DOHH2 (cell line): ENCODE results near the gene COL4A2.

ENCODE experiments used
- H3F3A ChIP-seq: fragments of 200-600 bp; sonication (generic), shearing (Covaris generic); 2 replicates; pipeline ENCODE4 v1.6.0; 2016; ENCODE audit warnings: antibody characterized with exemption, mild to moderate bottlenecking; ENCODE audit not compliant: control insufficient read depth, insufficient read depth
- H3K27ac ChIP-seq: fragments of 200-600 bp; sonication (generic); 2 replicates; pipeline ENCODE4 v1.5.1; 2014; ENCODE audit warnings: low read depth, mild to moderate bottlenecking, low read length, moderate library complexity
- H3K27me3 ChIP-seq: fragments of 200-600 bp; sonication (generic); 2 replicates; pipeline ENCODE4 v1.6.1; 2014; ENCODE audit warnings: mild to moderate bottlenecking, low read length, mixed read lengths; ENCODE audit not compliant: control insufficient read depth
- H3K36me3 ChIP-seq: fragments of 200-600 bp; sonication (generic); 2 replicates; pipeline ENCODE4 v1.6.1; 2014; ENCODE audit warnings: mild to moderate bottlenecking, low read length, moderate library complexity, mixed read lengths; ENCODE audit not compliant: control insufficient read depth
- H3K4me1 ChIP-seq: fragments of 200-600 bp; sonication (generic); 2 replicates; pipeline ENCODE4 v1.6.1; 2014; ENCODE audit warnings: mild to moderate bottlenecking, low read length, mixed read lengths; ENCODE audit not compliant: control insufficient read depth
- H3K4me2 ChIP-seq: fragments of 200-600 bp; sonication (generic); 2 replicates; pipeline ENCODE4 v1.6.0; 2014; ENCODE audit warnings: mild to moderate bottlenecking, low read length, moderate library complexity
- H3K4me3 ChIP-seq: fragments of 200-600 bp; sonication (generic); 2 replicates; pipeline ENCODE4 v1.5.1; 2014; ENCODE audit warnings: mild to moderate bottlenecking, low read length, mixed read lengths
- H3K79me2 ChIP-seq: fragments of 200-600 bp; sonication (generic); 2 replicates; pipeline ENCODE4 v1.6.1; 2014; ENCODE audit warnings: mild to moderate bottlenecking, low read length, mixed read lengths; ENCODE audit not compliant: control insufficient read depth
- H3K9me2 ChIP-seq: fragments of 200-600 bp; sonication (generic); replicated peaks from 2 replicates; pipeline ENCODE4 v1.6.1; 2014; ENCODE audit warnings: mild to moderate bottlenecking, low read length, mixed read lengths; ENCODE audit not compliant: control insufficient read depth
- H3K9me3 ChIP-seq: fragments of 200-600 bp; sonication (generic); 2 replicates; pipeline ENCODE4 v1.6.1; 2014; ENCODE audit warnings: antibody characterized with exemption, low read length, mixed read lengths; ENCODE audit not compliant: control insufficient read depth, insufficient read depth
- H4K20me1 ChIP-seq: fragments of 200-600 bp; sonication (generic); 2 replicates; pipeline ENCODE4 v1.6.0; 2014; ENCODE audit warnings: low read depth, mild to moderate bottlenecking, antibody characterized with exemption, low read length, moderate library complexity; ENCODE audit not compliant: control insufficient read depth, insufficient read depth
- EZH2phosphoT487 ChIP-seq: fragments of 200-600 bp; sonication (generic); IDR thresholded peaks from 2 replicates; pipeline ENCODE4 v1.6.1; 2017; ENCODE audit warnings: borderline replicate concordance, mild to moderate bottlenecking, antibody characterized with exemption, low read length, moderate library complexity, mixed read lengths
- TF ChIP-seq, protein P1 (sequence below): fragments of 200-600 bp; sonication (generic); IDR thresholded peaks from one replicate; pipeline ENCODE4 v1.5.1; 2014; ENCODE audit warnings: antibody characterized with exemption, mild to moderate bottlenecking, low read depth, low read length; ENCODE audit not compliant: poor library complexity, severe bottlenecking

The COL4A2 gene

DNA sequence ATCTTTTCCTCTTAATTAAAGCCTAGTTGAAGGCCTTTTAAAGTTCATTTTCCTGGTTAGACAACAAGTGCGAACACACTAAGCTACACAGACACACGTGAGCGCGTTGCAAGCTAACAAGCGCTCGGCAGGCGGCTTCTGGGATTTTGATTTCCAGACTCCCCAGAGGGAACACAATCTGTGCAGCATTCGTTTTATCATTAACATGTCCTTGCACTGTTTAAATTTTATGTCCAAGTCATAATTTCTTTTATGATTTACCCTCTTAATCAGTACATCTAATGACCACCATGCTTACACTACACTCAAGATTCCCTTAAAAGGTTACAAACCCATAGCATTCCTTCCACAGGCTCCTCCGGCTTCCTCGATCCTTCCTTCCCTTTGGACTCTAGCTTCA is 16.9 kb upstream of the COL4A2 start:
- Histone ChIP-seq H3K27me3 (no peaks in the 10 kb centered on the region), H4K20me1 (no peaks in the 10 kb centered on the region), H3K4me2 (no peak overlapping the region), H3K36me3 (no peaks in the 10 kb centered on the region), H3K9me2 (no peaks in the 10 kb centered on the region), H3K79me2 (no peaks in the 10 kb centered on the region), H3K9me3 (no peaks in the 10 kb centered on the region), H3F3A (no peaks in the 10 kb centered on the region), H3K4me3 (no peak overlapping the region), H3K27ac (no peak overlapping the region), H3K4me1 (no peaks in the 10 kb centered on the region)
- no peak for TF ChIP-seq EZH2phosphoT487
- TF ChIP-seq, protein P1, sequence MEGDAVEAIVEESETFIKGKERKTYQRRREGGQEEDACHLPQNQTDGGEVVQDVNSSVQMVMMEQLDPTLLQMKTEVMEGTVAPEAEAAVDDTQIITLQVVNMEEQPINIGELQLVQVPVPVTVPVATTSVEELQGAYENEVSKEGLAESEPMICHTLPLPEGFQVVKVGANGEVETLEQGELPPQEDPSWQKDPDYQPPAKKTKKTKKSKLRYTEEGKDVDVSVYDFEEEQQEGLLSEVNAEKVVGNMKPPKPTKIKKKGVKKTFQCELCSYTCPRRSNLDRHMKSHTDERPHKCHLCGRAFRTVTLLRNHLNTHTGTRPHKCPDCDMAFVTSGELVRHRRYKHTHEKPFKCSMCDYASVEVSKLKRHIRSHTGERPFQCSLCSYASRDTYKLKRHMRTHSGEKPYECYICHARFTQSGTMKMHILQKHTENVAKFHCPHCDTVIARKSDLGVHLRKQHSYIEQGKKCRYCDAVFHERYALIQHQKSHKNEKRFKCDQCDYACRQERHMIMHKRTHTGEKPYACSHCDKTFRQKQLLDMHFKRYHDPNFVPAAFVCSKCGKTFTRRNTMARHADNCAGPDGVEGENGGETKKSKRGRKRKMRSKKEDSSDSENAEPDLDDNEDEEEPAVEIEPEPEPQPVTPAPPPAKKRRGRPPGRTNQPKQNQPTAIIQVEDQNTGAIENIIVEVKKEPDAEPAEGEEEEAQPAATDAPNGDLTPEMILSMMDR, result no peak

DNA sequence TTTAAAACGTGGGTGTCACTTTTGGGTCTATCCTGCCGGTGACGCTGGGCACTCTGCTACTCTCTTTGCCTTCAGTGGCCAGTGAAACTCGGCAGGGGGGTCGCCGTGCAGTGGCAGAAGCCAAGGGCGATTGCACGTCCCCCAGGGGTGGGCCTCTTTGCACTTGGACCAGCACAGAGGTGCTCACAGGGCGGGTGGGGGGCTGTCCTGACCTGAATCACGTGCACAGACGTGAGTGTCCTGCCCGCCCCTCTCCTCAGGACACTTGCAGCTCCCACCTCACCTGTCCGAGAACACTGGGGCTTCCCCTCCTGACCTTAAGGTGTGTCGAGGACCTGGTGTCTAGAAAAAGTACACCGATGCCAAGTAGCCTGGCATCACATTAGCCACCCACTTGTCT is 16.3 kb upstream of the COL4A2 start:
- no peak for TF ChIP-seq EZH2phosphoT487
- TF ChIP-seq, protein P1, result no peak
- Histone ChIP-seq H3K4me2 (no peak overlapping the region), H3K9me3 (no peaks in the 10 kb centered on the region), H3K79me2 (no peaks in the 10 kb centered on the region), H3K36me3 (no peaks in the 10 kb centered on the region), H3F3A (no peaks in the 10 kb centered on the region), H3K4me1 (no peaks in the 10 kb centered on the region), H3K27me3 (no peaks in the 10 kb centered on the region), H3K4me3 (no peak overlapping the region), H3K9me2 (no peaks in the 10 kb centered on the region), H3K27ac (no peak overlapping the region), H4K20me1 (no peaks in the 10 kb centered on the region)

DNA sequence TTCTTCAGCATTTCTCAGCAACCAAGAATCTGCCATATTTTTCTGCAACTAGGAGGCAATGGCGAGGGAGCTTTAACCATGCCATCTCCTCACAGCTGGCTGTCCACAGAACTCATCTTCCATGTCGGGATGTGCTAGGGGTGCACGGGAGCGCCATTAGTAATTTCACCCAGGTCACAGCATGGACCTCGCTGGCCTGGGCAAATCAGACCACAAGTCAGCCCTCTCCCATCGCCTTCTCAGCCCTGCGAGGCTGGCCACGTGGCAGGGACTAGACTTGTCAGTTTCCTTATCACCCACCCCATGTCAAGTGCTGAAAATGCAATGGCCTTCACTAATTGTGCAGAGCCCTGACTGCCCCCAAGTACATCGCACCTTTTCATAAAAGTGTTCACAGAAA is 15.8 kb upstream of the COL4A2 start:
- Histone ChIP-seq H3K9me3 (no peaks in the 10 kb centered on the region), H4K20me1 (no peaks in the 10 kb centered on the region), H3K4me2 (no peak overlapping the region), H3K4me1 (no peaks in the 10 kb centered on the region), H3K4me3 (no peak overlapping the region), H3K27me3 (no peaks in the 10 kb centered on the region), H3K36me3 (no peaks in the 10 kb centered on the region), H3K9me2 (no peaks in the 10 kb centered on the region), H3K79me2 (no peaks in the 10 kb centered on the region), H3F3A (no peaks in the 10 kb centered on the region), H3K27ac (no peak overlapping the region)
- no peak for TF ChIP-seq EZH2phosphoT487
- TF ChIP-seq, protein P1, result no peak

DNA sequence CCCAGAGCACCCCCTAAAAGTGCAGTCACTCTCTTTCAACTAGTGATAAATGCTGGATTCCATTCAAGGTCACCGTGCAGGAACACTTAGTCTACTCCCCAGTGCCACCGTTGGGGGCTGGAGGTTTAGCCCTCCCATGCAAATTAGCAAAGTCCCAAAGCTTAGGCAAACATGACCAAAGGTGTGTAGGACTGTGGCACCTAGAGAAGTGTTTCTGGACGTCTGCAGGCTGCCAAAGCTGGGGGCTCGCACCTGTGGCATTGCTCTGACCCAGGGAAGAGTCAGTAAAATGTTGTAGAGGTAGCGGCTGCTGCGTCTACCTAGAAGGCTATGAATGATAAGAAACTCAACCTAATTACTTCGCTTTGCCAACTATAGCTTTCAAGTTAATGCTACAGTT is 14.0 kb upstream of the COL4A2 start:
- Histone ChIP-seq H4K20me1 (no peaks in the 10 kb centered on the region), H3K27ac (no peak overlapping the region), H3K27me3 (no peaks in the 10 kb centered on the region), H3K36me3 (no peaks in the 10 kb centered on the region), H3K4me1 (no peaks in the 10 kb centered on the region), H3K4me2 (no peak overlapping the region), H3K9me3 (no peaks in the 10 kb centered on the region), H3K4me3 (no peak overlapping the region), H3K79me2 (no peaks in the 10 kb centered on the region), H3F3A (no peaks in the 10 kb centered on the region), H3K9me2 (no peaks in the 10 kb centered on the region)
- TF ChIP-seq, protein P1, result no peak
- no peak for TF ChIP-seq EZH2phosphoT487
